B cell (primary cell): ENCODE results near the gene GPHA2. TPM values are rescaled to one million over a fixed set of nuclear protein-coding genes. Genes with fewer than 3 reads are reported as not detected.

Experiments
- ATAC-seq: fragments of 200-7000 bp; cut with Tn5 transposase; one replicate; pipeline ENCODE4 v1.10.0; 2021; ENCODE audit warnings: low read depth, mild to moderate bottlenecking, moderate number of reproducible peaks, moderate library complexity
- CTCF ChIA-PET: fragments of 350-600 bp; sonication (Branson Sonifier 250); formaldehyde crosslinking; loops from one replicate; lab custom pipeline; 2021; ENCODE audit warnings: antibody characterized with exemption, inconsistent platforms; lab: Charles Lee
- POLR2A ChIA-PET: fragments of 350-600 bp; sonication (Branson Sonifier 250); formaldehyde crosslinking; loops from one replicate; lab custom pipeline; 2021; ENCODE audit warnings: antibody characterized with exemption; lab: Charles Lee
- DNase-seq: peaks from one replicate; pipeline ENCODE4 v3.0.0; 2013
- H2AFZ ChIP-seq: 2 replicates; pipeline ENCODE4 v1.6.1; 2012; ENCODE audit warnings: mild to moderate bottlenecking, low read depth, low read length; ENCODE audit not compliant: insufficient read depth, poor library complexity, severe bottlenecking
- H3K27ac ChIP-seq, 2 donors: 1 replicate in 1 of 2; 2 replicates in 1 of 2; pipeline ENCODE4 v1.5.1; 2012 to 2013; ENCODE audit warnings: low read length in 2 of 2, mild to moderate bottlenecking in 2 of 2, moderate library complexity in 1 of 2
- H3K27me3 ChIP-seq, 4 experiments: fragments of 200-600 bp in 1 of 4; sonication (generic) in 1 of 4; replicated peaks in 1 of 4; 1 replicate in 2 of 4; 2 replicates in 2 of 4; pipeline versions ENCODE4 v1.6.1 to v1.7.0; 2013 to 2016; ENCODE audit warnings: low read length in 3 of 4, mild to moderate bottlenecking in 2 of 4, mixed read lengths in 1 of 4, moderate library complexity in 1 of 4; ENCODE audit not compliant: insufficient read depth in 4 of 4, control insufficient read depth in 3 of 4; ENCODE audit errors: control extremely low read depth in 1 of 4
- H3K36me3 ChIP-seq, 2 experiments: replicated peaks in 1 of 2; 1 replicate in 1 of 2; 2 replicates in 1 of 2; pipeline versions ENCODE4 v1.6.1 to v1.7.1; 2013; ENCODE audit warnings: low read length in 1 of 2; ENCODE audit not compliant: insufficient read depth in 2 of 2, control insufficient read depth in 1 of 2; ENCODE audit errors: control extremely low read depth in 1 of 2, extremely low read depth in 1 of 2
- H3K4me1 ChIP-seq, 2 donors: fragments of 200-600 bp in 1 of 2; sonication (generic) in 1 of 2; 1 replicate in 1 of 2; 2 replicates in 1 of 2; pipeline versions ENCODE4 v1.5.1 to v1.6.1; 2013 to 2017; ENCODE audit warnings: low read length in 2 of 2; ENCODE audit not compliant: control insufficient read depth in 2 of 2, insufficient read depth in 2 of 2
- H3K4me2 ChIP-seq: replicated peaks from 2 replicates; pipeline ENCODE3; 2012; ENCODE audit warnings: mild to moderate bottlenecking, low read depth, low read length; ENCODE audit not compliant: poor library complexity, severe bottlenecking
- H3K4me3 ChIP-seq, 5 experiments: fragments of 200-600 bp in 1 of 5; sonication (generic) in 1 of 5; 1 replicate in 3 of 5; 2 replicates in 2 of 5; pipeline versions ENCODE4 v1.5.1 to v1.7.0; 2011 to 2016; ENCODE audit warnings: low read length in 4 of 5, mild to moderate bottlenecking in 4 of 5, low read depth in 2 of 5, control low read depth in 1 of 5, moderate library complexity in 1 of 5; ENCODE audit not compliant: insufficient read depth in 1 of 5; ENCODE audit errors: control extremely low read depth in 1 of 5, extremely low read depth in 1 of 5
- H3K79me2 ChIP-seq: fragments of 200-600 bp; sonication (generic); one replicate; pipeline ENCODE4 v1.6.0; 2016; ENCODE audit warnings: low read length; ENCODE audit not compliant: control insufficient read depth, insufficient read depth
- H3K9ac ChIP-seq: fragments of 200-600 bp; sonication (generic); 2 replicates; pipeline ENCODE4 v1.6.1; 2017; ENCODE audit warnings: mild to moderate bottlenecking, low read length, moderate library complexity
- H3K9me3 ChIP-seq, 3 donors: one replicate each; pipeline versions ENCODE4 v1.6.1 to v1.7.1; 2013; ENCODE audit warnings: low read length in 2 of 3; ENCODE audit not compliant: control insufficient read depth in 2 of 3, insufficient read depth in 1 of 3; ENCODE audit errors: control extremely low read depth in 1 of 3
- H4K20me1 ChIP-seq: 2 replicates; pipeline ENCODE4 v1.6.0; 2012; ENCODE audit warnings: mild to moderate bottlenecking, low read length; ENCODE audit not compliant: insufficient read depth, control insufficient read depth, poor library complexity, severe bottlenecking
- H3K27ac Mint-ChIP-seq: one replicate; pipeline ENCODE4 v1.8.0; 2021; ENCODE audit warnings: mixed read lengths
- H3K27me3 Mint-ChIP-seq: one replicate; pipeline ENCODE4 v1.8.0; 2021; ENCODE audit warnings: mixed read lengths
- H3K4me1 Mint-ChIP-seq: one replicate; pipeline ENCODE4 v1.8.0; 2021; ENCODE audit warnings: mixed read lengths
- H3K4me3 Mint-ChIP-seq: one replicate; pipeline ENCODE4 v1.8.0; 2021; ENCODE audit warnings: mixed read lengths
- H3K9me3 Mint-ChIP-seq: one replicate; pipeline ENCODE4 v1.8.0; 2022; ENCODE audit warnings: mixed read lengths; ENCODE audit not compliant: insufficient read depth
- CTCF ChIP-seq: fragments of 200-600 bp; IDR thresholded peaks from one replicate; pipeline ENCODE4 v1.8.0; 2022; ENCODE audit warnings: antibody characterized with exemption, mild to moderate bottlenecking
- EZH2 ChIP-seq: IDR thresholded peaks from 2 replicates; pipeline ENCODE4 v1.6.1; 2012; ENCODE audit warnings: borderline replicate concordance, low read depth, mild to moderate bottlenecking, moderate library complexity, low read length; ENCODE audit not compliant: insufficient read depth, poor library complexity, severe bottlenecking
- WGBS: methylation state at CpG from one replicate; pipeline ENCODE4 v1.1.5; 2013; ENCODE audit warnings: missing lambda C conversion rate; ENCODE audit not compliant: insufficient coverage; 5-methylcytosine and 5-hydroxymethylcytosine counted together
- intact Hi-C: fragments of 100-400 bp; cut with micrococcal nuclease; formaldehyde crosslinking; loops from one replicate; pipeline ENCODE4 v1.10.0; 2022
- polyA plus RNA-seq: library from polyadenylated mRNA; depleted of rRNA; stranded (reverse); fragments of >200 nt; gene quantifications from 2 replicates; pipeline ENCODE4 v1.2.3, GENCODE V29; 2012
- total RNA-seq, 2 donors: library from RNA; stranded (reverse); fragments of 120-200 nt in 1 of 2; gene quantifications; 1 replicate in 1 of 2; 2 replicates in 1 of 2; pipeline versions ENCODE4 v1.2.3 to v1.2.4, GENCODE V29; 2013 to 2022

Gene GPHA2
- total and polyA plus RNA-seq, 2 donors (not counting 1 experiment from before 2014, with no cell fraction given): 0.39 to 2.8 TPM

GRCh38 chr11:64898541-64898940 is 37.2 kb downstream of the GPHA2 start:
- Mint-ChIP-seq H3K4me1 (peaks cover 9% of the 10 kb centered on the region), H3K9me3 (no peaks in the 10 kb centered on the region), H3K27me3 (no peaks in the 10 kb centered on the region), H3K4me3 (no peak overlapping the region), H3K27ac (no peak overlapping the region)
- no peaks in the 10 kb centered on the region for H3K9me3 ChIP-seq
- peaks cover 0 to 37% of the 10 kb centered on the region in 2 experiments for H3K36me3 ChIP-seq
- CTCF ChIA-PET: interaction anchor here (30.2 kb wide), 1 partner anchor 42 kb away, joined by 1254 read pairs; the partner anchor contains the start of gene CDC42BPG
- WGBS: 98% methylated on average over 19 of the region's 19 CpGs
- ATAC-seq: no peak
- no peaks in the 10 kb centered on the region for H4K20me1 ChIP-seq
- H3K79me2 ChIP-seq: no peaks in the 10 kb centered on the region
- H3K9ac ChIP-seq: no peak overlapping the region
- intact Hi-C loops: no loop called here
- POLR2A ChIA-PET: no interaction called here
- no peak overlapping the region for H3K4me2 ChIP-seq
- no peak for TF ChIP-seq EZH2
- no peak for TF ChIP-seq CTCF
- no peaks in the 10 kb centered on the region for H3K27me3 ChIP-seq
- no peak overlapping the region for H3K27ac ChIP-seq
- H3K4me1 ChIP-seq: peaks cover 7 to 10% of the 10 kb centered on the region in 2 donors
- no peak overlapping the region for H2AFZ ChIP-seq
- DNase-seq: no peak
- no peak overlapping the region for H3K4me3 ChIP-seq

GRCh38 chr11:64898076-64898445 is 37.6 kb downstream of the GPHA2 start:
- no peak overlapping the region for H2AFZ ChIP-seq
- Mint-ChIP-seq H3K9me3 (no peaks in the 10 kb centered on the region), H3K4me1 (peaks cover 9% of the 10 kb centered on the region), H3K4me3 (no peak overlapping the region), H3K27me3 (no peaks in the 10 kb centered on the region), H3K27ac (no peak overlapping the region)
- no peak overlapping the region for H3K27ac ChIP-seq
- TF ChIP-seq CTCF (no peak), EZH2 (no peak)
- no peaks in the 10 kb centered on the region for H3K9me3 ChIP-seq
- H3K9ac ChIP-seq: no peak overlapping the region
- no peak for DNase-seq
- H3K4me1 ChIP-seq: peaks cover 12 to 14% of the 10 kb centered on the region in 2 donors
- no peaks in the 10 kb centered on the region for H4K20me1 ChIP-seq
- WGBS: 97% methylated on average over 9 of the region's 9 CpGs
- intact Hi-C loops: no loop called here
- H3K4me2 ChIP-seq: no peak overlapping the region
- CTCF ChIA-PET: interaction anchor here (30.2 kb wide), 1 partner anchor 42 kb away, joined by 1254 read pairs; the partner anchor contains the start of gene CDC42BPG
- ATAC-seq: no peak
- POLR2A ChIA-PET: no interaction called here
- H3K27me3 ChIP-seq: no peaks in the 10 kb centered on the region
- H3K4me3 ChIP-seq: no peak overlapping the region
- H3K36me3 ChIP-seq: peaks cover 0 to 33% of the 10 kb centered on the region in 2 experiments
- H3K79me2 ChIP-seq: no peaks in the 10 kb centered on the region
